Astrocyte (in vitro differentiated cells and primary cell): ENCODE results near the gene VCL. TPM values are rescaled to one million over a fixed set of nuclear protein-coding genes. Genes with fewer than 3 reads are reported as not detected.

Experiments used
- DNase-seq: peaks from one replicate; pipeline ENCODE4 v3.0.0-alpha.2; 2010; ENCODE audit warnings: low read depth
- FAIRE-seq: peaks from 2 replicates; lab custom pipeline; 2011; peaks lifted over from hg19 to GRCh38; lab: Jason Lieb, UNC
- H2AFZ ChIP-seq: 2 replicates; pipeline ENCODE4 v1.6.0; 2012; ENCODE audit warnings: low read depth, low read length, inconsistent platforms
- H3K27ac ChIP-seq: 2 replicates; pipeline ENCODE4 v1.5.1; 2011; ENCODE audit warnings: low read depth, low read length, inconsistent platforms
- H3K27me3 ChIP-seq: 2 replicates; pipeline ENCODE4 v1.6.0; 2011; ENCODE audit warnings: low read length, inconsistent platforms; ENCODE audit not compliant: insufficient read depth
- H3K36me3 ChIP-seq: 2 replicates; pipeline ENCODE4 v1.5.1; 2011; ENCODE audit warnings: low read length, inconsistent platforms; ENCODE audit not compliant: insufficient read depth
- H3K4me1 ChIP-seq: 2 replicates; pipeline ENCODE4 v1.5.1; 2011; ENCODE audit warnings: low read length, inconsistent platforms; ENCODE audit not compliant: insufficient read depth
- H3K4me2 ChIP-seq: 2 replicates; pipeline ENCODE4 v1.6.0; 2012; ENCODE audit warnings: low read length, inconsistent platforms
- H3K4me3 ChIP-seq: 2 replicates; pipeline ENCODE4 v1.5.1; 2011; ENCODE audit warnings: low read depth, mild to moderate bottlenecking, low read length, inconsistent platforms; ENCODE audit not compliant: insufficient read depth
- H3K79me2 ChIP-seq: 2 replicates; pipeline ENCODE4 v1.6.0; 2012; ENCODE audit warnings: mild to moderate bottlenecking, low read length, inconsistent platforms; ENCODE audit not compliant: insufficient read depth
- H3K9ac ChIP-seq: 2 replicates; pipeline ENCODE4 v1.6.0; 2012; ENCODE audit warnings: mild to moderate bottlenecking, low read length, inconsistent platforms
- H3K9me3 ChIP-seq: 2 replicates; pipeline ENCODE4 v1.5.1; 2012; ENCODE audit warnings: low read depth, mild to moderate bottlenecking, low read length, inconsistent platforms; ENCODE audit not compliant: insufficient read depth
- H4K20me1 ChIP-seq: 2 replicates; pipeline ENCODE4 v1.6.0; 2012; ENCODE audit warnings: low read length, inconsistent platforms; ENCODE audit not compliant: insufficient read depth
- H3K27ac Mint-ChIP-seq: one replicate; pipeline ENCODE4 v1.8.0; 2021; ENCODE audit warnings: mild to moderate bottlenecking, mixed read lengths; ENCODE audit not compliant: unreplicated experiment
- H3K27me3 Mint-ChIP-seq: one replicate; pipeline ENCODE4 v1.8.0; 2021; ENCODE audit warnings: low read depth, mixed read lengths; ENCODE audit not compliant: unreplicated experiment
- H3K36me3 Mint-ChIP-seq: one replicate; pipeline ENCODE4 v1.8.0; 2021; ENCODE audit warnings: low read depth, mixed read lengths; ENCODE audit not compliant: unreplicated experiment
- H3K4me1 Mint-ChIP-seq: one replicate; pipeline ENCODE4 v1.8.0; 2021; ENCODE audit warnings: low read depth, mixed read lengths; ENCODE audit not compliant: unreplicated experiment
- H3K4me3 Mint-ChIP-seq: one replicate; pipeline ENCODE4 v1.8.0; 2021; ENCODE audit warnings: mild to moderate bottlenecking, moderate library complexity, mixed read lengths; ENCODE audit not compliant: unreplicated experiment
- H3K9me3 Mint-ChIP-seq: one replicate; pipeline ENCODE4 v1.8.0; 2021; ENCODE audit warnings: mild to moderate bottlenecking, mixed read lengths; ENCODE audit not compliant: unreplicated experiment
- CTCF ChIP-seq: IDR thresholded peaks from 2 replicates; pipeline ENCODE4 v1.5.1; 2011; ENCODE audit warnings: low read depth, mild to moderate bottlenecking, inconsistent platforms, low read length, moderate library complexity; ENCODE audit not compliant: insufficient read depth
- EZH2 ChIP-seq: IDR thresholded peaks from 2 replicates; pipeline ENCODE4 v1.6.1; 2012; ENCODE audit warnings: mild to moderate bottlenecking, low read length, inconsistent platforms; ENCODE audit not compliant: insufficient read depth
- total RNA-seq: library from RNA; stranded (reverse); gene quantifications from 2 replicates; pipeline ENCODE4 v1.2.1, GENCODE V29; 2021

VCL gene
- total RNA-seq, 1 donor from 2014 or later = 474 TPM

GRCh38 chr10:73983096-73984047 is 14.5 kb upstream of the VCL start:
- H3K9me3 ChIP-seq = no peaks in the 10 kb centered on the region
- Mint-ChIP-seq H3K27me3 (no peaks in the 10 kb centered on the region), H3K4me3 (no peak overlapping the region), H3K9me3 (no peaks in the 10 kb centered on the region), H3K27ac (no peak overlapping the region), H3K4me1 (peaks cover 7% of the 10 kb centered on the region), H3K36me3 (no peaks in the 10 kb centered on the region)
- H3K79me2 ChIP-seq = no peaks in the 10 kb centered on the region
- H3K9ac ChIP-seq = no peak overlapping the region
- no peak overlapping the region for H3K4me2 ChIP-seq
- no peak overlapping the region for H3K27ac ChIP-seq
- H3K27me3 ChIP-seq = no peaks in the 10 kb centered on the region
- DNase-seq = no peak
- FAIRE-seq = no peak
- no peak overlapping the region for H2AFZ ChIP-seq
- no peaks in the 10 kb centered on the region for H3K36me3 ChIP-seq
- H4K20me1 ChIP-seq = no peaks in the 10 kb centered on the region
- no peak overlapping the region for H3K4me3 ChIP-seq
- H3K4me1 ChIP-seq = no peaks in the 10 kb centered on the region
- TF ChIP-seq CTCF = no peak
- no peak for TF ChIP-seq EZH2

- FAIRE-seq (no peak), DNase-seq (no peak)
- H3K79me2 ChIP-seq = no peaks in the 10 kb centered on the region
- H3K9ac ChIP-seq = no peak overlapping the region
- H3K4me2 ChIP-seq = no peak overlapping the region
- H3K36me3 ChIP-seq = no peaks in the 10 kb centered on the region
- Mint-ChIP-seq H3K4me3 (no peak overlapping the region), H3K4me1 (peaks cover 9% of the 10 kb centered on the region), H3K36me3 (no peaks in the 10 kb centered on the region), H3K27ac (no peak overlapping the region), H3K27me3 (no peaks in the 10 kb centered on the region), H3K9me3 (no peaks in the 10 kb centered on the region)
- no peak for TF ChIP-seq CTCF
- no peak for TF ChIP-seq EZH2
- H3K27me3 ChIP-seq = no peaks in the 10 kb centered on the region
- H4K20me1 ChIP-seq = no peaks in the 10 kb centered on the region
- no peak overlapping the region for H2AFZ ChIP-seq
- no peaks in the 10 kb centered on the region for H3K9me3 ChIP-seq
- peaks cover 3% of the 10 kb centered on the region for H3K4me1 ChIP-seq
- H3K4me3 ChIP-seq = no peak overlapping the region
- no peak overlapping the region for H3K27ac ChIP-seq
These were observed 8.2 kb upstream of the VCL start for GRCh38 chr10:73989594-73990150.
